Esophagus muscularis mucosa (tissue), 4 donors: ENCODE measurements around the gene ARTN. TPM values are rescaled to one million over a fixed set of nuclear protein-coding genes. Genes with fewer than 3 reads are reported as not detected.

Source experiments
- DNase-seq: peaks from one replicate; pipeline ENCODE4 v3.0.0-alpha.2; 2017; ENCODE audit errors: extremely low spot score
- H3K27ac ChIP-seq, 4 donors: fragments of 200-600 bp; sonication (generic); replicated peaks in 1 of 4; 1 replicate in 3 of 4; 2 replicates in 1 of 4; pipeline ENCODE4 v1.5.1; 2016 to 2019; ENCODE audit warnings: mild to moderate bottlenecking in 1 of 4
- H3K27me3 ChIP-seq, 4 donors: fragments of 200-600 bp; sonication (generic); one replicate each; pipeline versions ENCODE4 v1.5.1 to v1.6.0; 2016 to 2019
- H3K36me3 ChIP-seq, 4 donors: fragments of 200-600 bp; sonication (generic); one replicate each; pipeline ENCODE4 v1.5.1; 2016 to 2019
- H3K4me1 ChIP-seq, 4 donors: fragments of 200-600 bp; sonication (generic); one replicate each; pipeline ENCODE4 v1.5.1; 2016 to 2019
- H3K4me3 ChIP-seq, 4 donors: fragments of 200-600 bp; sonication (generic); 1 replicate in 2 of 4; 2 replicates in 2 of 4; pipeline ENCODE4 v1.5.1; 2016 to 2019; ENCODE audit warnings: mild to moderate bottlenecking in 4 of 4, moderate library complexity in 1 of 4
- H3K9me3 ChIP-seq, 4 donors: fragments of 200-600 bp; sonication (generic); 1 replicate in 3 of 4; 2 replicates in 1 of 4; pipeline ENCODE4 v1.5.1; 2016 to 2019
- EP300 ChIP-seq: sonication (generic); formaldehyde crosslinking; IDR thresholded peaks from one replicate; pipeline ENCODE4 v1.6.1; 2017; ENCODE audit warnings: antibody characterized with exemption
- POLR2A ChIP-seq: fragments of 450-650 bp; IDR thresholded peaks from one replicate; pipeline ENCODE4 v1.6.1; 2017; ENCODE audit warnings: antibody characterized with exemption, moderate library complexity, mild to moderate bottlenecking, low read depth
- POLR2AphosphoS5 ChIP-seq, 2 donors: sonication (generic); formaldehyde crosslinking; IDR thresholded peaks; one replicate each; pipeline ENCODE4 v1.6.1; 2017; ENCODE audit warnings: antibody characterized with exemption in 2 of 2
- WGBS: methylation state at CpG from one replicate; pipeline ENCODE4 v1.1.5; 2018; 5-methylcytosine and 5-hydroxymethylcytosine counted together
- intact Hi-C: fragments of 100-400 bp; cut with DNase I; formaldehyde crosslinking; loops from one replicate; pipeline ENCODE4 v1.15.1; 2023
- total RNA-seq, 4 donors: library from RNA; depleted of rRNA; stranded (reverse); fragments of >200 nt; gene quantifications; one replicate each; pipeline versions ENCODE4 v1.1.0 to v1.2.1, GENCODE V29; 2016
- TF ChIP-seq, protein P1 (sequence below), 3 experiments: fragments of 200-600 bp in 2 of 3; fragments of 450-650 bp in 1 of 3; sonication (generic) in 2 of 3; IDR thresholded peaks; one replicate each; pipeline ENCODE4 v1.5.1; 2017 to 2019; ENCODE audit warnings: antibody characterized with exemption in 3 of 3, mild to moderate bottlenecking in 2 of 3, moderate library complexity in 1 of 3

ARTN gene
- total RNA-seq, 4 donors from 2014 or later: 0.39 to 1.1 (median 0.42) TPM; not detected in 1

DNA sequence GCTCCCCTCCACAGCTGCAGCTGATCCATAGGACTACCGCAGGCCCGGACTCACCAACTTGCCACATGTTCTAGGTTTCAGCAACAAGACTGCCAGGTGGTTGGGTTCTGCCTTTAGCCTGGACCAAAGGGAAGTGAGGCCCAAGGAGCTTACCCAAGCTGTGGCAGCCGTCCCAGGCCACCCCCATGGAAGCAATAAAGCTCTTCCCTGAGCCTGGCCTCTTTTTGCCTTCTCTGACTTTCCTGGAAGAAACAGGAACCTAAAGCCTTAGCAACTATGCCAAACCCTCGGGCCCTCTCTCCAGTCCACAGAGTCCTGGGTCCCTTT, 2.7 kb upstream of the ARTN start:
- peaks cover under 1 to 21% (median 13%) of the 10 kb centered on the region in 4 donors for H3K36me3 ChIP-seq
- DNase-seq: no peak
- no peaks in the 10 kb centered on the region for H3K9me3 ChIP-seq
- no peak overlapping the region for H3K27ac ChIP-seq
- TF ChIP-seq EP300 (no peak), POLR2AphosphoS5 (IDR thresholded peaks at IDR 0.05) (no peak), POLR2A (no peak)
- TF ChIP-seq, protein P1, sequence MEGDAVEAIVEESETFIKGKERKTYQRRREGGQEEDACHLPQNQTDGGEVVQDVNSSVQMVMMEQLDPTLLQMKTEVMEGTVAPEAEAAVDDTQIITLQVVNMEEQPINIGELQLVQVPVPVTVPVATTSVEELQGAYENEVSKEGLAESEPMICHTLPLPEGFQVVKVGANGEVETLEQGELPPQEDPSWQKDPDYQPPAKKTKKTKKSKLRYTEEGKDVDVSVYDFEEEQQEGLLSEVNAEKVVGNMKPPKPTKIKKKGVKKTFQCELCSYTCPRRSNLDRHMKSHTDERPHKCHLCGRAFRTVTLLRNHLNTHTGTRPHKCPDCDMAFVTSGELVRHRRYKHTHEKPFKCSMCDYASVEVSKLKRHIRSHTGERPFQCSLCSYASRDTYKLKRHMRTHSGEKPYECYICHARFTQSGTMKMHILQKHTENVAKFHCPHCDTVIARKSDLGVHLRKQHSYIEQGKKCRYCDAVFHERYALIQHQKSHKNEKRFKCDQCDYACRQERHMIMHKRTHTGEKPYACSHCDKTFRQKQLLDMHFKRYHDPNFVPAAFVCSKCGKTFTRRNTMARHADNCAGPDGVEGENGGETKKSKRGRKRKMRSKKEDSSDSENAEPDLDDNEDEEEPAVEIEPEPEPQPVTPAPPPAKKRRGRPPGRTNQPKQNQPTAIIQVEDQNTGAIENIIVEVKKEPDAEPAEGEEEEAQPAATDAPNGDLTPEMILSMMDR (IDR thresholded peaks at IDR 0.05): no peak
- intact Hi-C loops: loop anchor here (10.0 kb wide), 1 partner anchor 396 kb away; the partner anchor contains the start of gene PTPRF
- H3K4me3 ChIP-seq: no peak overlapping the region
- H3K4me1 ChIP-seq: peaks cover 11 to 34% (median 33%) of the 10 kb centered on the region in 4 donors
- WGBS: 50% methylated on average over 2 of the region's 4 CpGs
- peaks cover 0 to 16% (median 0%) of the 10 kb centered on the region in 4 donors for H3K27me3 ChIP-seq

DNA sequence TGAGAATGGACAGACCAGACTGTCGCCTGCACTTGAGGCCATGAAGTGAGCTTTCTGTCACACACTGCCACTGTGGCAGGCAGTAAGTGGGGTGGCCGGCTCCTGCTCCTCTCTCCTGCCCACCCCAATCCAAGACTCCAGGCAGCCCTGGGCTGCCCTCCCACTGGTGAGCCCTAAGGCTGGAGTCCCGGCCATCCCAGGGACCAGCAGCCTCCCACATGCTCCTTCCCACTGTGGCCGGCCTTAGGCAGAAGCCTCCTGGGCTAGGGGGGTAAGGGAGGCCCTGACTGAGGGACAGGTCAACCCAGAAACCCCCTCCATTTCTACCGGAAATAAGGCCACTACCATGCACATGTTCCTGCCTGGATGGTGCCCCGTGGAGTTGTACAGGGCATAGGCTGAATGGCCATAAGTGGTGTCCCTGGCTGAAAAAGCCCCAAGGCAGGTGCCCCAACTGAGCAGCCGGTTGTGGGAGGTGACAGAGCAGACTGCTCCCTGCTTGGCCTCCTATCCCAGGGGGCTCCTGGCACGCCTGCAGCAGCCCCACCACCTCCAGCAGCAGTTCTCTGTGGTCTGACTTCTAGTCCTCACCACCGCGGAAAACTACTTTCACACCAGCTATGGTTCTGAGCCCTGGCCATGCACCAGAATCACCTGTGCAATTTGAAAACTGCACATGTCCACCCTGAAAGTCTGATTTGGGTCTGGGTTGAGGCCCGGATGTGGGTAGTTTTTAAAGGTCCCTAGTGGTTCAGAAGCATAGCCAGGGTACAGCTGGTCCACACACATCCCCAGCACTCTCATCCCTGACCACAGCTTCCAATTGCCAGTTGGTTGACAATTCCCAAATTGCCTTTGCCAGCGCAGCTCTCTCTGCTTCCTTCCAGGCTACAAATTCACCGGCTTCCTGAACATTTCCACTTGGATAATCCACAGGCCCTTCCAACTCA, 1.6 kb upstream of the ARTN start:
- peaks cover 0 to 18% (median 0%) of the 10 kb centered on the region in 4 donors for H3K27me3 ChIP-seq
- H3K9me3 ChIP-seq: no peaks in the 10 kb centered on the region
- H3K36me3 ChIP-seq: peaks cover 0 to 12% (median 7%) of the 10 kb centered on the region in 4 donors
- H3K27ac ChIP-seq: no peak overlapping the region
- H3K4me3 ChIP-seq: no peak overlapping the region
- intact Hi-C loops: loop anchor here (10.0 kb wide), 1 partner anchor 397 kb away; the partner anchor contains the start of gene PTPRF
- 88% methylated on average over 7 of the region's 13 CpGs for whole genome bisulfite sequencing
- DNase-seq: no peak
- TF ChIP-seq EP300 (no peak), POLR2AphosphoS5 (IDR thresholded peaks at IDR 0.05) (no peak), POLR2A (no peak)
- TF ChIP-seq, protein P1 (IDR thresholded peaks at IDR 0.05): no peak
- H3K4me1 ChIP-seq: peaks cover 17 to 43% (median 42%) of the 10 kb centered on the region in 4 donors

DNA sequence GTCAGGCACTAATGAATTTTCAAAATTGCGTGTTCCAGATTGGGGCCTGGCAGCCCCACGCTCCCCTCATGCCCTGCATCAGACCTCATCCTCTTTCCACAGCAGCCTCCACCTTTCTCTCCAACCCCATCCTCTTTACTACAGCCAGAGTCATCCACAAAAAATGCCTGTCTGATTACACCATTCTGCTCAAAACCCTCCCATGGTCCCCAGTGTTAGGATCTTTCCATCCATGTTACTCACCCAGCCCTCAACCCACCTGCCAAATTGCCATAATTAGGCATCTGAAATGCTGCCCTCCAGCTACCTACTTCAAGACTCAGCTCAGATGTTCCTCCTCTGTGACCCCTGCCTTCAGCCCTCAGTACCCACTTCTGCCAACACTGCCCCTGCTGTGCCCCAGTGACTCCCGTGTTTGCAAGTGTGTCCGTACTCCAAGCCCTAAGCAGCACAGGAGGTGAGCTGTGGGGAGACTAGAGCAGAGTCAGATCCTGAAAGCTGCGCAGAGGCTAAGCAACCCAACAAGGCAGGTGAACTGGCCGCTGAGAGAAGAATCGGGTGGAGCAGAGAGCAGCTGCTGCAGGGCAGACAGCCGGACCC, 715 bp upstream of the ARTN start:
- 49% methylated on average over 4 of the region's 8 CpGs for WGBS
- no peak for DNase-seq
- TF ChIP-seq POLR2A (no peak), EP300 (no peak), POLR2AphosphoS5 (IDR thresholded peaks at IDR 0.05) (no peak)
- TF ChIP-seq, protein P1 (IDR thresholded peaks at IDR 0.05): no peak
- intact Hi-C loops: loop anchor here (10.0 kb wide), 1 partner anchor 398 kb away; the partner anchor contains the start of gene PTPRF
- peaks cover 0 to 18% (median 0%) of the 10 kb centered on the region in 4 donors for H3K27me3 ChIP-seq
- H3K27ac ChIP-seq: peak overlapping the region in 1 of 4 donors; percentile 43
- peaks cover 17 to 44% (median 42%) of the 10 kb centered on the region in 4 donors for H3K4me1 ChIP-seq
- H3K9me3 ChIP-seq: no peaks in the 10 kb centered on the region
- H3K36me3 ChIP-seq: peaks cover 0 to 12% (median 7%) of the 10 kb centered on the region in 4 donors
- peak overlapping the region; percentile 47 to 55 (median 53) for H3K4me3 ChIP-seq

DNA sequence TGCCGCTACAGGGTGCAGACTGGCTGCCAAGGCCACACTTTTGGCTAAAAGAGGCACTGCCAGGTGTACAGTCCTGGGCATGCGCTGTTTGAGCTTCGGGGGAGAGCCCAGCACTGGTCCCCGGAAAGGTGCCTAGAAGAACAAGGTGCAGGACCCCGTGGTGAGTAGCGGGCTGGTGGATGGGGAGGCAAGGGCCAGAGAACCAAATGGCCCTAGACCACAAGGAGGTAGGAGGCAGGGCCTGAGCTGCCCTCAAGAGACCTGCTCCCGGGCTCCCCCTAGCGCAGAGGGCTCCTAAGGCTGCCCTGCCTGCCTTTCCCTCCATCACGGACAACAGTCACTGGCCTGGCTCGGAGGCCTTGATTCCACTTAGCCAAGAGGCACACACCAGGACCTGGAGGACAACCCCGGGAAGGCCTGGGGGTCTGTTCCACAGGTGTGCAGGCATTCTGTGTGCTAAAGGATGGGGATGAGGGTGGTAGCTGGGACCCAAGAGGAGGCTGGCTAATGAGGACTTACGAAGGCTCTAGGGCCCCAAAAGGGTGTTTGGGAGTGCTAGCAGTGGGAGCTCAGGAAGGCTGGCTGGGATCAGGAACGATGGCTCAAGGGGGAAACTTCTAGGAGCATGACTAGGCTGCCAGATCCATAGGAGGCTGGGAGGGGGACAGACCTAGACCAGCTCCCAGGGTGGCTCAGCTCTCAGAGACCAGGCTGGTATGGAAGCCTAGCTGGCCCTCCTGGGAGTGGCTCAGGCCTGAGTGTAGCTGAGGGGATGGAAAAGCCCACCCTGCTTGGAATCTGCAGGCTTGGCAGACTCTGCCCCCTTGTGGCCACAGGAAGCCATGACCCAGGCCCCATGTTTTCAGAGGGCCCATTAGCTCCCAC, 742 bp downstream of the ARTN start:
- WGBS: 41% methylated on average over 11 of the region's 13 CpGs
- H3K4me1 ChIP-seq: peaks cover 20 to 44% (median 42%) of the 10 kb centered on the region in 4 donors
- no peaks in the 10 kb centered on the region for H3K9me3 ChIP-seq
- peak overlapping the region; percentile 4 to 49 (median 32) for H3K27ac ChIP-seq
- H3K36me3 ChIP-seq: peaks cover 0 to 12% (median 7%) of the 10 kb centered on the region in 4 donors
- H3K27me3 ChIP-seq: peaks cover 0 to 18% (median 0%) of the 10 kb centered on the region in 4 donors
- no peak for DNase-seq
- intact Hi-C loops: loop anchor here (10.0 kb wide), 1 partner anchor 400 kb away; the partner anchor contains the start of gene PTPRF
- TF ChIP-seq EP300: no peak
- TF ChIP-seq POLR2A: no peak
- TF ChIP-seq, protein P1 (IDR thresholded peaks at IDR 0.05): peak; percentile 89 to 92 (median 90)
- no peak for TF ChIP-seq POLR2AphosphoS5 (IDR thresholded peaks at IDR 0.05)
- H3K4me3 ChIP-seq: peak overlapping the region; percentile 47 to 55 (median 53)
